SK-N-SH treated with all-trans-retinoic acid at 6 μM for 48 hours (cell line): ENCODE results near the gene SLC12A6.

Experiments
- GLIS3 ChIP-seq: fragments of 250-450 bp; sonication (Bioruptor Pico); IDR thresholded peaks from 2 replicates; pipeline ENCODE4 v1.5.0; 2020; ENCODE audit warnings: mild to moderate bottlenecking, moderate library complexity
- ISL1 ChIP-seq: fragments of 250-450 bp; sonication (Bioruptor Pico); IDR thresholded peaks from 2 replicates; pipeline ENCODE4 v2.1.2; 2022; ENCODE audit warnings: mild to moderate bottlenecking, moderate library complexity
- OSR1 ChIP-seq: fragments of 250-450 bp; sonication (Bioruptor Pico); IDR thresholded peaks from 2 replicates; pipeline ENCODE4 v1.8.0; 2022; ENCODE audit warnings: moderate library complexity, mild to moderate bottlenecking, inconsistent platforms
- PPARA ChIP-seq: fragments of 250-450 bp; sonication (Bioruptor Pico); IDR thresholded peaks from 2 replicates; pipeline ENCODE4 v1.5.0; 2020; ENCODE audit warnings: mild to moderate bottlenecking, borderline replicate concordance
- RARB ChIP-seq: fragments of 250-450 bp; sonication (Bioruptor Pico); IDR thresholded peaks from 2 replicates; pipeline ENCODE4 v1.8.0; 2021; ENCODE audit warnings: mild to moderate bottlenecking, moderate library complexity
- SNAI2 ChIP-seq: fragments of 250-450 bp; sonication (Bioruptor Pico); IDR thresholded peaks from 2 replicates; pipeline ENCODE4 v1.5.0; 2020; ENCODE audit warnings: mild to moderate bottlenecking, moderate library complexity
- TCF4 ChIP-seq: fragments of 250-450 bp; sonication (Bioruptor Pico); IDR thresholded peaks from 2 replicates; pipeline ENCODE4 v1.8.0; 2021; ENCODE audit warnings: mild to moderate bottlenecking, moderate library complexity, borderline replicate concordance
- TOX ChIP-seq: fragments of 250-450 bp; sonication (Bioruptor Pico); IDR thresholded peaks from 2 replicates; pipeline ENCODE4 v1.8.0; 2021; ENCODE audit warnings: mild to moderate bottlenecking, moderate library complexity, borderline replicate concordance
- ZFP3 ChIP-seq: fragments of 250-450 bp; sonication (Bioruptor Pico); IDR thresholded peaks from 2 replicates; pipeline ENCODE4 v1.5.0; 2020; ENCODE audit warnings: mild to moderate bottlenecking, moderate library complexity
- ZNF70 ChIP-seq: fragments of 450-650 bp; formaldehyde crosslinking; IDR thresholded peaks from 2 replicates; pipeline ENCODE4 v1.5.0; 2020; ENCODE audit warnings: mild to moderate bottlenecking, moderate library complexity
- TF ChIP-seq, protein P1 (sequence below): fragments of 250-450 bp; sonication (Bioruptor Pico); IDR thresholded peaks from 2 replicates; pipeline ENCODE4 v1.8.0; 2020; ENCODE audit warnings: mild to moderate bottlenecking, moderate library complexity, borderline replicate concordance
- TF ChIP-seq, protein P2 (sequence below): fragments of 250-450 bp; sonication (Bioruptor Pico); IDR thresholded peaks from 2 replicates; pipeline ENCODE4 v1.5.1; 2020; ENCODE audit warnings: low read depth, mild to moderate bottlenecking, moderate library complexity
- TF ChIP-seq, protein P3 (sequence below): fragments of 250-450 bp; sonication (Bioruptor Pico); IDR thresholded peaks from 2 replicates; pipeline ENCODE4 v1.5.1; 2021; ENCODE audit warnings: mild to moderate bottlenecking, moderate library complexity

DNA sequence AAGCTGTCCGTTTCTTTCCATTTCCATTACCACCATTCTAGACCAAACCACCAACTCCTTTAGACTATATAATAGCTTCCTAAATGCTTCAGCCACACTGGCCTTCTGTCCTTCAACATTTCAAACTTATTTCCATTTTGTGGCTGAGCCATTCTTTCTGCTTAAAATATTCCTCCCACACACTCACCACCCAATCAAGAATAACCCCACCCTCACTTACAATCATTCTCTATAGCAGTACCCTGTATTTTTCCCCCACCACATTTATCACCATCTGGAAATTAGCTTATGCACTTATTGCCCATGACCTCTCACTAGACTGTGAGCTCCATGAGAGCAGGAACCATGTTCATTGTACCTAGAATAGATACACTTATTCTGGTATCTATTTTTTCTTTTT, 134.3 kb downstream of the SLC12A6 start:
- TF ChIP-seq, protein P1, sequence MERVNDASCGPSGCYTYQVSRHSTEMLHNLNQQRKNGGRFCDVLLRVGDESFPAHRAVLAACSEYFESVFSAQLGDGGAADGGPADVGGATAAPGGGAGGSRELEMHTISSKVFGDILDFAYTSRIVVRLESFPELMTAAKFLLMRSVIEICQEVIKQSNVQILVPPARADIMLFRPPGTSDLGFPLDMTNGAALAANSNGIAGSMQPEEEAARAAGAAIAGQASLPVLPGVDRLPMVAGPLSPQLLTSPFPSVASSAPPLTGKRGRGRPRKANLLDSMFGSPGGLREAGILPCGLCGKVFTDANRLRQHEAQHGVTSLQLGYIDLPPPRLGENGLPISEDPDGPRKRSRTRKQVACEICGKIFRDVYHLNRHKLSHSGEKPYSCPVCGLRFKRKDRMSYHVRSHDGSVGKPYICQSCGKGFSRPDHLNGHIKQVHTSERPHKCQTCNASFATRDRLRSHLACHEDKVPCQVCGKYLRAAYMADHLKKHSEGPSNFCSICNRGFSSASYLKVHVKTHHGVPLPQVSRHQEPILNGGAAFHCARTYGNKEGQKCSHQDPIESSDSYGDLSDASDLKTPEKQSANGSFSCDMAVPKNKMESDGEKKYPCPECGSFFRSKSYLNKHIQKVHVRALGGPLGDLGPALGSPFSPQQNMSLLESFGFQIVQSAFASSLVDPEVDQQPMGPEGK (CRISPR knock-in tag): no peak
- TF ChIP-seq, protein P2, sequence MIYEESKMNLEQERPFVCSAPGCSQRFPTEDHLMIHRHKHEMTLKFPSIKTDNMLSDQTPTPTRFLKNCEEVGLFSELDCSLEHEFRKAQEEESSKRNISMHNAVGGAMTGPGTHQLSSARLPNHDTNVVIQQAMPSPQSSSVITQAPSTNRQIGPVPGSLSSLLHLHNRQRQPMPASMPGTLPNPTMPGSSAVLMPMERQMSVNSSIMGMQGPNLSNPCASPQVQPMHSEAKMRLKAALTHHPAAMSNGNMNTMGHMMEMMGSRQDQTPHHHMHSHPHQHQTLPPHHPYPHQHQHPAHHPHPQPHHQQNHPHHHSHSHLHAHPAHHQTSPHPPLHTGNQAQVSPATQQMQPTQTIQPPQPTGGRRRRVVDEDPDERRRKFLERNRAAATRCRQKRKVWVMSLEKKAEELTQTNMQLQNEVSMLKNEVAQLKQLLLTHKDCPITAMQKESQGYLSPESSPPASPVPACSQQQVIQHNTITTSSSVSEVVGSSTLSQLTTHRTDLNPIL (CRISPR knock-in tag): no peak
- TF ChIP-seq RARB (CRISPR knock-in tag) (no peak), ISL1 (CRISPR knock-in tag) (no peak), PPARA (no peak), OSR1 (no peak), SNAI2 (CRISPR knock-in tag) (no peak), TOX (CRISPR knock-in tag) (no peak), TCF4 (CRISPR knock-in tag) (no peak), ZNF70 (CRISPR knock-in tag) (no peak), GLIS3 (CRISPR knock-in tag) (no peak), ZFP3 (CRISPR knock-in tag) (no peak)
- TF ChIP-seq, protein P3, sequence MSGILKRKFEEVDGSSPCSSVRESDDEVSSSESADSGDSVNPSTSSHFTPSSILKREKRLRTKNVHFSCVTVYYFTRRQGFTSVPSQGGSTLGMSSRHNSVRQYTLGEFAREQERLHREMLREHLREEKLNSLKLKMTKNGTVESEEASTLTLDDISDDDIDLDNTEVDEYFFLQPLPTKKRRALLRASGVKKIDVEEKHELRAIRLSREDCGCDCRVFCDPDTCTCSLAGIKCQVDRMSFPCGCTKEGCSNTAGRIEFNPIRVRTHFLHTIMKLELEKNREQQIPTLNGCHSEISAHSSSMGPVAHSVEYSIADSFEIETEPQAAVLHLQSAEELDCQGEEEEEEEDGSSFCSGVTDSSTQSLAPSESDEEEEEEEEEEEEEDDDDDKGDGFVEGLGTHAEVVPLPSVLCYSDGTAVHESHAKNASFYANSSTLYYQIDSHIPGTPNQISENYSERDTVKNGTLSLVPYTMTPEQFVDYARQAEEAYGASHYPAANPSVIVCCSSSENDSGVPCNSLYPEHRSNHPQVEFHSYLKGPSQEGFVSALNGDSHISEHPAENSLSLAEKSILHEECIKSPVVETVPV (CRISPR knock-in tag): no peak
